K562 treated with DMSO at 1 percent for 48 hours (cell line): ENCODE results near the gene MTA2. TPM values are rescaled to one million over a fixed set of nuclear protein-coding genes. Genes with fewer than 3 reads are reported as not detected.

ENCODE experiments used
- total RNA-seq: library from RNA; unstranded; fragments of 300-600 nt; gene quantifications from 2 replicates; pipeline ENCODE4 v1.2.3, GENCODE V29; 2022; ENCODE audit warnings: low replicate concordance; ENCODE audit errors: extremely low read depth

The MTA2 gene
- total RNA-seq: not detected in 2 replicates

GRCh38 chr11:62601372-62602140 lies at the start of gene MTA2:
TSS of gene MTA2 (minus strand) at chr11:62601865. CDS start at chr11:62601450, 415 bp downstream.

GRCh38 chr11:62645946-62646824 lies 44.5 kb upstream of the MTA2 start, which contains the start of gene GANAB:
TSS of gene GANAB (minus strand) at chr11:62646613. CDS start at chr11:62646599, 14 bp downstream.

DNA sequence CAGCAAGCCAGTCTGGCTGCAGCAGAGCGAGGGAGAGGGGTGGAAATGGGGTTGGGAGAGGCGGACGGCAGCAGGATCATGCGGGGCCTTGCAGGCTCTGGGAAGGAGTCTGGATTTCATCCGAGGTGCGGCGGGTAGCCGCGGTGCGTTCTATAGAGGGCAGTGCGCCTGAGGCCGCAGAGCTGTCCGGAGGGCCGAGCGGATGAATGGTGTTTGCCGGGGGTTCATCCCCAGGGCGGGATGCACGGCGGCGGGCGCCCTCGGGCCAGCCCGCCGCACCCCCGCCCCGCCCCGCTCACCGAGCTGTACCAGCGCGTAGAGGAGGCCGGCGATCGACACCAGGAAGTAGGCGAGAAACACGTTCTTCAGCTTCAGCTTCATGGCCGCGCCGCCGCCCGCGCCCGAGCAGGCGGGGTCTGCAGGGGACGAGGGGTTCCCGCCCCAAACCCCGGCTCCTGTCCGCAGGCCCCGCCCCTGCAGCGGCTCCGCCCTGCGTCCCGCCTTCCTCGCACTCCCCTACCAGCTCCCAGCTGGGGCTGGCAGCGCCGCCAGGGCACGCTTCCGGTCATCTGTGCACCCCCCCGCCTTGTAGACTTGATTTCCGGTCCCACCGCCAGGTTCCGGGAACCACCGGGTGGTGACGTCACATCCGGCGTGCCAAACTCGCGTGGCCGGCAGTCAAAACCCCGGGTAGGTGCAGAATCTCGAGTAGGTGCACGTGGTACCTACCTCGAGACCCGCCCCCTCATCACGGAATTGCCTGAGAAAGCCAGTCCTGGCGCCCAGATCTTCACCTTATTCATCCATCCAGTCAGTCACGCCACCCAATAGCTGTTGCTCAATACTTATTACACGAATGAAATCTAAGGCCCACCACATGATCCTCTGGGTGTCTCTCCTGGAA lies 20.2 kb upstream of the MTA2 start, which contains the start of gene B3GAT3:
B3GAT3 (minus strand) TSS at position 420 of the 904 bp plus-strand sequence; CDS start at position 381, 39 bp downstream.

GRCh38 chr11:62612366-62613290 lies 11.0 kb upstream of the MTA2 start, which contains the start of the genes EML3 and ROM1:
TSS of gene EML3 (minus strand) at chr11:62612775. CDS start at chr11:62612457, 318 bp downstream.
TSS of gene ROM1 (plus strand) at chr11:62613257. CDS start at chr11:62613282, 25 bp downstream.

DNA sequence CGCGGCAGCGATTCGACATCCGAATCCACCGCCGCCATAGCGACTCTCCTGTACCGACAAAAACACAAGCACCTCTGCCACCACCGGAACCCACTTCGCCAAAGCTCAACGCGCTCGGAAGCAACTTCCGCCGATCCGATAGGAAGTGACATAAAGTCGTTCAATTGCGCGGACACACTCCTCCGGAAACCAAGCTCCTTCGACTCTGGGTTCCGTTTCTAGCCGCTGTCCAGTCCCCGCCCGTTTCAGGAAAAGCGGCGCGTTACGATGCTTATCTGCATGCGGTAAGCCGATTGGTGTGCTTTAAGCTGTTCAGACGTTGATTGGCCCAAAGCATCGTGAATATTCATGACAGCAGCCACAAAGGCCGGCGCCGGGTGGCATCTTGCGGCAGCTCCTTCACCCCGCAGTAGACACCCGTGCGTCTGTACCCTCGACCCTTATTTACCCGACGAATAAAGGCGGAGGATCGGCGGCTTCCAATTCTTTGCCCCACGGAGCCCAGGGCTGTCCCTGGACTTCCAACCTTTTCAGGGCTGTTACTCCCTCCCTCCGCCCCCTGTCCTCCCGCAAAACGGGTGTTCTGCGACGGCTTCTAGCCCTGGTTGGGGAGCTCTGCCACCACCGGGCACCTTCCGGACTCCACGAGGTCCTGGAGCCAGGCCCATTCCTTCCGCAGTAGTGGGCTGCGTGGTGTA lies 10.1 kb downstream of the MTA2 start, which contains the start of gene TUT1:
TUT1 (minus strand) TSS at position 76 of the 698 bp plus-strand sequence; CDS start at position 38, 38 bp downstream.

GRCh38 chr11:62573592-62574362 lies 27.9 kb downstream of the MTA2 start, which contains the start of gene EEF1G:
TSS of gene EEF1G (minus strand) at chr11:62573891. CDS start at chr11:62573842, 49 bp downstream.

DNA sequence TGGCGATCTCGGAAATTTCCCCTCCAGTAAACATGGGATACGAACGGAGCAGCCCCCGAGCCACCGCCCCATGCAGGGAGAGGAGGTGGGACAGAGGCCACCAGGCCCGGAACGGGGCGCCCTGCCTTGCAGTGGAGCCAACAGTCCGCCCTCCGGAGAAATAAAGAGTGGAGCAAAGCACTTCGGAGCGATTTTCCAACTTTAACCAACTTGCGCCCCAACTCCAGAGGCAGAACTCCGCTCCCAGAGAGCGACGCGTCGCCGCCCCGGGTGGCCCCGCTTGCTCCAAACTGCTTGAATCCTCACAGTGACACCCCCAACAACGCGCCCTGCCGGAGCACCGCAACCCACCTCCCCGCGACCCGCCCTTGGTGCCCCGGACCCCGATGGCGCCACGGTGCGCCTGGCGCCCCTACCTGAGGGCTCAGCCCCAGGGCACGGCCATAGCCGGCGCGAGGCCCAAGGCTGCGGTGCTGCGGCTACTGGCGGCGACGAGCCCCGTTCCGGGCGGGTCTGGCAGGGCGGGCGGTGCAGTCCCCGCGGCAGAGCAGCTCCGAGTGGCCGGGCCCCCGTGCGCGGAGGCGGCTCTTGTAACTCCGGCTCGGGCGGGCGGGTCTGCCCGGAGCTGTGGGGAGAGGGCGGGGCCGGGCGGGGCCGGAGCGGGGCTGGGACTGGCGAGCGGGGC lies 55.3 kb downstream of the MTA2 start, which contains the start of gene AHNAK:
AHNAK (minus strand) TSS at position 563 of the 685 bp plus-strand sequence. CDS start 10,708 bp downstream, outside the sequence.

Other genes with a start within 250 kb of the MTA2 start
- not detected in 2 replicates for gene SCGB1A1, start 182.8 kb downstream of the MTA2 start, total RNA-seq
- not detected in 2 replicates for gene AHNAK, start 55.1 kb downstream of the MTA2 start, total RNA-seq
- gene EEF1G, start 28.0 kb downstream of the MTA2 start, total RNA-seq: 2,176 and 4,535 TPM in 2 replicates
- gene TUT1, start 10.3 kb downstream of the MTA2 start, total RNA-seq: not detected in 2 replicates
- not detected in 2 replicates for gene EML3, start 10.9 kb upstream of the MTA2 start, total RNA-seq
- gene ROM1, start 11.4 kb upstream of the MTA2 start, total RNA-seq: not detected in 2 replicates
- not detected in 2 replicates for gene B3GAT3, start 20.1 kb upstream of the MTA2 start, total RNA-seq
- gene GANAB, start 44.7 kb upstream of the MTA2 start, total RNA-seq: 252 TPM in 1 of 2 replicates, not detected in the other
- not detected in 2 replicates for gene INTS5, start 51.4 kb upstream of the MTA2 start, total RNA-seq
- not detected in 2 replicates for gene C11orf98, start 63.3 kb upstream of the MTA2 start, total RNA-seq
- gene CSKMT, start 63.4 kb upstream of the MTA2 start, total RNA-seq: not detected in 2 replicates
- not detected in 2 replicates for gene UQCC3, start 69.8 kb upstream of the MTA2 start, total RNA-seq
- not detected in 2 replicates for gene LBHD1, start 70.4 kb upstream of the MTA2 start, total RNA-seq
- 582 TPM in 1 of 2 replicates, not detected in the other for gene UBXN1, start 77.2 kb upstream of the MTA2 start, total RNA-seq
- gene LRRN4CL, start 87.7 kb upstream of the MTA2 start, total RNA-seq: not detected in 2 replicates
- gene BSCL2, start 105.6 kb upstream of the MTA2 start, total RNA-seq: not detected in 2 replicates
- gene GNG3, start 105.8 kb upstream of the MTA2 start, total RNA-seq: not detected in 2 replicates
- gene HNRNPUL2, start 125.6 kb upstream of the MTA2 start, total RNA-seq: not detected in 2 replicates
- not detected in 2 replicates for gene TTC9C, start 126.6 kb upstream of the MTA2 start, total RNA-seq
- gene ZBTB3, start 152.3 kb upstream of the MTA2 start, total RNA-seq: not detected in 2 replicates
- gene POLR2G, start 159.7 kb upstream of the MTA2 start, total RNA-seq: not detected in 2 replicates
- not detected in 2 replicates for gene TAF6L, start 169.5 kb upstream of the MTA2 start, total RNA-seq
- not detected in 2 replicates for gene TMEM179B, start 185.5 kb upstream of the MTA2 start, total RNA-seq
- gene TMEM223, start 190.1 kb upstream of the MTA2 start, total RNA-seq: not detected in 2 replicates
- gene NXF1, start 203.6 kb upstream of the MTA2 start, total RNA-seq: not detected in 2 replicates
- 493 TPM in 1 of 2 replicates, not detected in the other for gene STX5, start 230.2 kb upstream of the MTA2 start, total RNA-seq
- gene TEX54, start 231.0 kb upstream of the MTA2 start, total RNA-seq: not detected in 2 replicates
- not detected in 2 replicates for gene WDR74, start 237.7 kb upstream of the MTA2 start, total RNA-seq